H9 (cell line): Measurements from ENCODE around the gene MINDY2. TPM values are rescaled to one million over a fixed set of nuclear protein-coding genes. Genes with fewer than 3 reads are reported as not detected.

Experiments
- DNase-seq: peaks from one replicate; pipeline ENCODE4 v3.0.0-alpha.2; 2017
- H2AFZ ChIP-seq: one replicate; pipeline ENCODE4 v1.6.1; 2013; ENCODE audit warnings: mild to moderate bottlenecking, low read length, control low read depth, moderate library complexity
- H2AK5ac ChIP-seq: 2 replicates; pipeline ENCODE4 v1.6.1; 2013; ENCODE audit warnings: low read length, control low read depth, mixed read lengths; ENCODE audit not compliant: insufficient read length
- H2BK120ac ChIP-seq: one replicate; pipeline ENCODE4 v1.6.1; 2013; ENCODE audit warnings: low read depth, mild to moderate bottlenecking, low read length, control low read depth, inconsistent platforms; ENCODE audit not compliant: poor library complexity, severe bottlenecking
- H2BK12ac ChIP-seq: 2 replicates; pipeline ENCODE4 v1.6.1; 2013; ENCODE audit warnings: low read length, control low read depth, mixed read lengths, low read depth; ENCODE audit not compliant: insufficient read length
- H2BK15ac ChIP-seq: 2 replicates; pipeline ENCODE4 v1.6.1; 2013; ENCODE audit warnings: low read depth, low read length, control low read depth
- H2BK20ac ChIP-seq: one replicate; pipeline ENCODE4 v1.6.1; 2013; ENCODE audit warnings: low read depth, mild to moderate bottlenecking, low read length, control low read depth, inconsistent platforms; ENCODE audit not compliant: poor library complexity, severe bottlenecking
- H2BK5ac ChIP-seq: 2 replicates; pipeline ENCODE4 v1.6.1; 2013; ENCODE audit warnings: low read length, control low read depth, mixed read lengths; ENCODE audit not compliant: insufficient read length
- H3K14ac ChIP-seq: 2 replicates; pipeline ENCODE4 v1.6.1; 2013; ENCODE audit warnings: low read length, control low read depth; ENCODE audit not compliant: insufficient read depth
- H3K18ac ChIP-seq: 2 replicates; pipeline ENCODE4 v1.6.1; 2013; ENCODE audit warnings: low read depth, mild to moderate bottlenecking, mixed read lengths, low read length, control low read depth; ENCODE audit not compliant: insufficient read length
- H3K23ac ChIP-seq: 2 replicates; pipeline ENCODE4 v1.6.1; 2013; ENCODE audit warnings: low read length, control low read depth, mixed read lengths, low read depth; ENCODE audit not compliant: insufficient read length
- H3K23me2 ChIP-seq: 2 replicates; pipeline ENCODE4 v1.6.1; 2013; ENCODE audit warnings: low read depth, mild to moderate bottlenecking, mixed read lengths, low read length, control low read depth; ENCODE audit not compliant: insufficient read length, poor library complexity, severe bottlenecking
- H3K27ac ChIP-seq: 2 replicates; pipeline ENCODE4 v1.5.1; 2013; ENCODE audit warnings: low read length, control low read depth, mixed read lengths, low read depth; ENCODE audit not compliant: insufficient read length
- H3K27me3 ChIP-seq: 2 replicates; pipeline ENCODE4 v1.6.1; 2013; ENCODE audit warnings: low read length, control low read depth, inconsistent platforms; ENCODE audit not compliant: insufficient read depth
- H3K4ac ChIP-seq: 2 replicates; pipeline ENCODE4 v1.6.1; 2013; ENCODE audit warnings: low read depth, mild to moderate bottlenecking, control low read depth, inconsistent platforms, low read length, moderate library complexity
- H3K4me1 ChIP-seq: 2 replicates; pipeline ENCODE4 v1.6.1; 2013; ENCODE audit warnings: low read length, control low read depth, inconsistent platforms; ENCODE audit not compliant: insufficient read depth
- H3K4me2 ChIP-seq: 2 replicates; pipeline ENCODE4 v1.6.1; 2013; ENCODE audit warnings: low read length, control low read depth, mixed read lengths; ENCODE audit not compliant: insufficient read length, insufficient read depth
- H3K56ac ChIP-seq: 2 replicates; pipeline ENCODE4 v1.6.1; 2013; ENCODE audit warnings: low read depth, mild to moderate bottlenecking, mixed read lengths, low read length, control low read depth; ENCODE audit not compliant: insufficient read length
- H3K79me1 ChIP-seq: 2 replicates; pipeline ENCODE4 v1.6.1; 2013; ENCODE audit warnings: low read depth, mild to moderate bottlenecking, moderate library complexity, low read length, control low read depth, inconsistent platforms; ENCODE audit not compliant: insufficient read depth, poor library complexity, severe bottlenecking
- H3K79me2 ChIP-seq: 2 replicates; pipeline ENCODE4 v1.6.1; 2013; ENCODE audit warnings: low read length, control low read depth, inconsistent platforms; ENCODE audit not compliant: insufficient read depth
- H3K9ac ChIP-seq: 2 replicates; pipeline ENCODE4 v1.6.1; 2013; ENCODE audit warnings: low read length, control low read depth, mixed read lengths; ENCODE audit not compliant: insufficient read length; ENCODE audit errors: extremely low read depth
- H3K9me3 ChIP-seq: one replicate; pipeline ENCODE4 v1.6.1; 2013; ENCODE audit warnings: low read depth, low read length, inconsistent platforms; ENCODE audit not compliant: control insufficient read depth
- H3T11ph ChIP-seq: one replicate; pipeline ENCODE4 v1.6.1; 2013; ENCODE audit warnings: mild to moderate bottlenecking, low read length, control low read depth, inconsistent platforms
- H4K20me1 ChIP-seq: one replicate; pipeline ENCODE4 v1.6.1; 2013; ENCODE audit not compliant: control insufficient read depth, insufficient read length, insufficient read depth
- H4K5ac ChIP-seq: 2 replicates; pipeline ENCODE4 v1.6.1; 2013; ENCODE audit warnings: low read depth, mild to moderate bottlenecking, mixed read lengths, low read length, control low read depth; ENCODE audit not compliant: insufficient read length
- H4K8ac ChIP-seq: replicated peaks from 2 replicates; pipeline ENCODE4 v1.6.1; 2013; ENCODE audit warnings: low read length, control low read depth, mixed read lengths, low read depth; ENCODE audit not compliant: insufficient read length
- H4K91ac ChIP-seq: 2 replicates; pipeline ENCODE4 v1.6.1; 2013; ENCODE audit warnings: low read depth, mild to moderate bottlenecking, moderate library complexity, mixed read lengths, low read length, control low read depth; ENCODE audit not compliant: insufficient read length
- H3K27ac Mint-ChIP-seq, 3 experiments: 2 replicates in 2 of 3; 3 replicates in 1 of 3; pipeline ENCODE4 v1.8.0; 2020 to 2021; ENCODE audit warnings: mixed read lengths in 3 of 3, mild to moderate bottlenecking in 1 of 3, moderate library complexity in 1 of 3
- H3K27me3 Mint-ChIP-seq: 2 replicates; pipeline ENCODE4 v1.8.0; 2021; ENCODE audit warnings: low read depth, mild to moderate bottlenecking, moderate library complexity, mixed read lengths
- H3K36me3 Mint-ChIP-seq, 3 experiments: 2 replicates in 2 of 3; 3 replicates in 1 of 3; pipeline ENCODE4 v1.8.0; 2020 to 2021; ENCODE audit warnings: low read depth in 3 of 3, mixed read lengths in 3 of 3; ENCODE audit not compliant: insufficient read depth in 1 of 3
- H3K4me1 Mint-ChIP-seq, 2 experiments: 2 replicates each; pipeline ENCODE4 v1.8.0; 2020; ENCODE audit warnings: mixed read lengths in 2 of 2
- H3K4me3 Mint-ChIP-seq, 2 experiments: 2 replicates in 1 of 2; 3 replicates in 1 of 2; pipeline ENCODE4 v1.8.0; 2020 to 2021; ENCODE audit warnings: mild to moderate bottlenecking in 2 of 2, mixed read lengths in 2 of 2, moderate library complexity in 1 of 2
- H3K9me3 Mint-ChIP-seq, 2 experiments: 2 replicates in 1 of 2; 3 replicates in 1 of 2; pipeline ENCODE4 v1.8.0; 2020; ENCODE audit warnings: mild to moderate bottlenecking in 2 of 2, mixed read lengths in 2 of 2, moderate library complexity in 1 of 2
- CTCF ChIP-seq: fragments of 200-600 bp; sonication (generic); conservative IDR thresholded peaks from 3 replicates; pipeline ENCODE4 v1.8.0; 2021; ENCODE audit warnings: antibody characterized with exemption, mild to moderate bottlenecking
- WGBS: extraction: QIAGEN DNeasy Blood & Tissue Kit; methylation state at CpG from one replicate; pipeline ENCODE4 v1.1.7; 2013; ENCODE audit warnings: missing lambda C conversion rate, low lambda C conversion rate, mixed read lengths; ENCODE audit not compliant: insufficient read length; ENCODE audit errors: extremely low coverage; 5-methylcytosine and 5-hydroxymethylcytosine counted together
- total RNA-seq: library from RNA; stranded (reverse); gene quantifications from 2 replicates; pipeline ENCODE4 v1.2.1, GENCODE V29; 2021

Gene MINDY2
- total RNA-seq, 1 experiment from 2014 or later = 32.3 TPM

DNA sequence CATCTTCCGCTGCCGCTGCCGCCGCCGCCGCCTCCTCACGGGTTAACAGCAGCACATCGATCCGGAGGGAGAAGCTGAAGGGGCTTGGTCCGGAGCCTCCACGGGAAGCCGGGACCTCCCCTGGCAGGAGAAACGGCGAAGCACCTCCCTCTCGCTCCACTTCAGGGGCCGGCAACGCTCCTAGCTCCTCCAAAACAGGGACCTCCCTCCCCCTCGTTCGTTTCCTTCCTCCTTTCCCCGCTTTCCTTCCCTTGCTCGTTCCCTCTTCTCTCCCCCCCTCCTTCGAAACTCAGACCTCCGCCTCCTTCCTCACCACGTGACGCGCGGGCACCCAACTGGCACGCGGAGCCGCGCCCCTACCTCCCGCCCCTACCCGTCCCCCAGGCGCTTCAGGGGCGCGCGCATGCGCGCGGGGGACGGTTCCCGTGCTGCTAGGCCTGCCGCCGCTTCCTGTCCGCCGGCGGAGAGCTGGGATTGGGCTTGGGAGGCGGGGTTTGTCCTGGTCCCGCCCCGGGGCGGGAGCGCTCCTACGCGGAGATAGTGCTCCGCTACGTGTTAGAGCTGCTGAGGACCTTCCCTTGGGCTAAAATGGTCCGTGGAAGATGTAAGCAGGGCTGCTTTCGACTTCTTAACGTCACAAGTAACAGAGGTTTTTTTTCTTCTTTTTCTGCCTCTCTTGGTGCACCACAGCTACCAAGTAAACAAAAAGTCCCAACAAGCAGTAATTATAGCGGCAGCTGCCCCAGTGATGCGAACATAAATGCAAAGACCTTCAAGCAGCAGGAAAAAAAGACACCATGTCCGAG is 21.4 kb upstream of the MINDY2 start, which contains the start of gene ADAM10:
TSS of gene ADAM10 (minus strand) at position 176 of the 806 bp plus-strand sequence. CDS start at position 3, 173 bp downstream.
- no peak within 1 kb of the TSS for H4K91ac ChIP-seq
- no peaks in the 10 kb centered on the region for H3K9me3 ChIP-seq
- H2AFZ ChIP-seq = peak within 1 kb of the TSS; percentile 56
- H2BK15ac ChIP-seq = no peak within 1 kb of the TSS
- H4K5ac ChIP-seq = no peak within 1 kb of the TSS
- H2BK120ac ChIP-seq = no peak within 1 kb of the TSS
- peak within 1 kb of the TSS; percentile 92 for H3K9ac ChIP-seq
- H3K27me3 ChIP-seq = no peaks in the 10 kb centered on the region
- no peak within 1 kb of the TSS for H3K4ac ChIP-seq
- H3K9me3 Mint-ChIP-seq = no peaks in the 10 kb centered on the region
- no peak within 1 kb of the TSS for H2BK12ac ChIP-seq
- H3K4me2 ChIP-seq = peak within 1 kb of the TSS; percentile 85
- H3K27ac Mint-ChIP-seq = peak within 1 kb of the TSS; percentile 98 to 99 (median 99)
- no peak within 1 kb of the TSS for H2BK5ac ChIP-seq
- H3K23ac ChIP-seq = no peak within 1 kb of the TSS
- no peaks in the 10 kb centered on the region for H3K4me1 ChIP-seq
- H3K23me2 ChIP-seq = peaks cover 11% of the 10 kb centered on the region
- no CpG with 5 or more reads among the region's 62 CpGs for WGBS
- H2AK5ac ChIP-seq = no peak within 1 kb of the TSS
- H3K4me1 Mint-ChIP-seq = peaks cover 30 to 31% of the 10 kb centered on the region in 2 experiments
- H3K27me3 Mint-ChIP-seq = no peaks in the 10 kb centered on the region
- no peak within 1 kb of the TSS for H3T11ph ChIP-seq
- peak within 1 kb of the TSS; percentile 89 to 99 for H3K4me3 Mint-ChIP-seq
- H3K79me2 ChIP-seq = peaks cover 19% of the 10 kb centered on the region; the same call in 1 of the 2 replicates
- H4K20me1 ChIP-seq = no peaks in the 10 kb centered on the region
- H4K8ac ChIP-seq = no peak within 1 kb of the TSS
- peaks cover 0 to 5% (median 0%) of the 10 kb centered on the region in 3 experiments; a peak in 1 of 7 replicates for H3K36me3 Mint-ChIP-seq
- peak within 1 kb of the TSS; percentile 94 for H3K18ac ChIP-seq
- H3K79me1 ChIP-seq = no peaks in the 10 kb centered on the region
- H3K56ac ChIP-seq = no peak within 1 kb of the TSS
- no peak within 1 kb of the TSS for H2BK20ac ChIP-seq
- peak; percentile 99 for DNase-seq
- H3K27ac ChIP-seq = peak within 1 kb of the TSS; percentile 27
- TF ChIP-seq CTCF = no peak
- H3K14ac ChIP-seq = peak within 1 kb of the TSS; percentile 98
